ENCODE measurements around the gene FHIT.

- TF ChIP-seq CTCF (IDR thresholded peaks at IDR 0.05), result no peak
- TF ChIP-seq EP300 (IDR thresholded peaks at IDR 0.05), result no peak
- no peak for TF ChIP-seq POLR2A (IDR thresholded peaks at IDR 0.05)
Measured at GRCh38 chr3:60309539-60310268, 941.5 kb downstream of the FHIT start.
